ENCODE measurements around the gene CHRDL2. TPM values are rescaled to one million over a fixed set of nuclear protein-coding genes. Genes with fewer than 3 reads are reported as not detected.

The CHRDL2 gene
- total and polyA plus RNA-seq, 2 experiments from 2014 or later, result 0.83 to 4.7 TPM

DNA sequence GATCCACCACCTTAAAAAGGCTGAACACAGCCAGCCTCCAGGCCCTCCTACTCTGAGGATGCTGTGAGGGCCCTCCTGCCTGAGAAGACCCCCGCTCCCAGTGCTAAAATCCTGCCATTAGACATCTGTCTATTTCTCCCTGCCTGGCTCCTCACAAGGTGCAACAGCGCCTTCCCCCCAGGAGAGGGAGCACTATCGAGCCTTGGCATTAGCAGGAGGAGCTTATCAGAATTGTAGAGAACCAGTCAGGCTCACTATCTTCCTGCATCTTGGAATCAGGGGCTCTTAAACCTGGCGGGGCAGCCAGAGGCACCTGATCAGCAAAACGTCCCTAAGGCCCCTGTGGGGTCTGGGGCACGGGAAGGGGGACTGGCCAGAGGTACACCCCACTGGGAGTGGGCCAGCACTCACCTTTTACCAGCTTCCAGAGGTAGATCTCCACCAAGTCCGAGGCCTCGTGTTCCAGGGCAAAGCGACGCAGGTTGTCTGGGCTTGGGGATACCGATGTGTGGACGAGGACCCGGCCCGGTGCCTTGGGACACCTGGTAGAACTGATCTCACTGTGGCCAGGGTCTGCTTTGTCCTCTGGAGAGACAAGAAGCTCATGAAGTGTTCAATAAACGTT is 28.7 kb downstream of the CHRDL2 start:
- peak; percentile 78 for DNase-seq (ENCODE audit: low spot score)
- H3K4me2 ChIP-seq, result no peak overlapping the region
- H3K4me3 ChIP-seq, result no peak overlapping the region
- no peaks in the 10 kb centered on the region for H3K79me2 ChIP-seq
- no peaks in the 10 kb centered on the region for H3K36me3 ChIP-seq (replicated peaks; ENCODE audit: insufficient read depth, low read depth)
- H3K27me3 ChIP-seq, result no peaks in the 10 kb centered on the region
- H3K9me2 ChIP-seq (replicated peaks; ENCODE audit: insufficient read depth), result no peaks in the 10 kb centered on the region
- TF ChIP-seq EZH2phosphoT487 (IDR thresholded peaks at IDR 0.05; ENCODE audit: low read depth, severe bottlenecking, unreplicated experiment), result no peak
- TF ChIP-seq, protein P1, sequence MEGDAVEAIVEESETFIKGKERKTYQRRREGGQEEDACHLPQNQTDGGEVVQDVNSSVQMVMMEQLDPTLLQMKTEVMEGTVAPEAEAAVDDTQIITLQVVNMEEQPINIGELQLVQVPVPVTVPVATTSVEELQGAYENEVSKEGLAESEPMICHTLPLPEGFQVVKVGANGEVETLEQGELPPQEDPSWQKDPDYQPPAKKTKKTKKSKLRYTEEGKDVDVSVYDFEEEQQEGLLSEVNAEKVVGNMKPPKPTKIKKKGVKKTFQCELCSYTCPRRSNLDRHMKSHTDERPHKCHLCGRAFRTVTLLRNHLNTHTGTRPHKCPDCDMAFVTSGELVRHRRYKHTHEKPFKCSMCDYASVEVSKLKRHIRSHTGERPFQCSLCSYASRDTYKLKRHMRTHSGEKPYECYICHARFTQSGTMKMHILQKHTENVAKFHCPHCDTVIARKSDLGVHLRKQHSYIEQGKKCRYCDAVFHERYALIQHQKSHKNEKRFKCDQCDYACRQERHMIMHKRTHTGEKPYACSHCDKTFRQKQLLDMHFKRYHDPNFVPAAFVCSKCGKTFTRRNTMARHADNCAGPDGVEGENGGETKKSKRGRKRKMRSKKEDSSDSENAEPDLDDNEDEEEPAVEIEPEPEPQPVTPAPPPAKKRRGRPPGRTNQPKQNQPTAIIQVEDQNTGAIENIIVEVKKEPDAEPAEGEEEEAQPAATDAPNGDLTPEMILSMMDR (IDR thresholded peaks at IDR 0.05; ENCODE audit: poor library complexity), result peak; percentile 82
- H2AFZ ChIP-seq, result no peak overlapping the region
- H4K20me1 ChIP-seq (ENCODE audit: insufficient read depth, poor library complexity, severe bottlenecking), result no peaks in the 10 kb centered on the region
- H3K4me1 ChIP-seq (ENCODE audit: insufficient read depth), result no peaks in the 10 kb centered on the region
- WGBS (ENCODE audit: low lambda C conversion rate, missing lambda C conversion rate), result 61% methylated on average over 15 of the region's 15 CpGs
- no peak overlapping the region for H3K27ac ChIP-seq
- H3K9me3 ChIP-seq (ENCODE audit: low read depth), result no peaks in the 10 kb centered on the region

DNA sequence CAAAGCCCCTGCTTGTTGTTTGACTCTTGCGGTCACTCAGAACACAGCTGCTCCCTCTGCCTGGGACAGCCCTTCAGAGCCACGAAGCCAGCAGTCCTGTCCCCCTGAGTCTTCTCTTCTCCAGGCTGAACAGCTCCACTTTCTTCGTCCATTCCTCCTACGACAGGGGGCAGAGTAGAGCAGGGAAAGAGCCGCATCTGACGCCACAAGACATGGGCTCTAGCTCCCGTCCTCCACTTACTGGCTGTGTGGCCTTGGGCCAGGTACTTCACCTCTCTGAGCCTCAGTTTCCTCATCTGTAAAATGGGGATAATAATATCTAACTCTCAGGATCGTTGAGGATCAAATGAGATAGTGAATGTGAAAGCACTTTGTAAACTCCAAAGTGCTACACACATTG is 29.9 kb downstream of the CHRDL2 start:
- Histone ChIP-seq H3K9me3 (ENCODE audit: low read depth) (no peaks in the 10 kb centered on the region), H2AFZ (no peak overlapping the region), H3K4me3 (no peak overlapping the region), H4K20me1 (ENCODE audit: insufficient read depth, poor library complexity, severe bottlenecking) (no peaks in the 10 kb centered on the region), H3K4me2 (no peak overlapping the region), H3K27ac (no peak overlapping the region), H3K27me3 (no peaks in the 10 kb centered on the region), H3K79me2 (no peaks in the 10 kb centered on the region), H3K4me1 (ENCODE audit: insufficient read depth) (peaks cover 4% of the 10 kb centered on the region), H3K36me3 (replicated peaks; ENCODE audit: insufficient read depth, low read depth) (no peaks in the 10 kb centered on the region), H3K9me2 (replicated peaks; ENCODE audit: insufficient read depth) (no peaks in the 10 kb centered on the region)
- DNase-seq (ENCODE audit: low spot score), result no peak
- 73% methylated on average over 8 of the region's 8 CpGs for WGBS (ENCODE audit: low lambda C conversion rate, missing lambda C conversion rate)
- TF ChIP-seq, protein P1 (IDR thresholded peaks at IDR 0.05; ENCODE audit: poor library complexity), result peak; percentile 14
- no peak for TF ChIP-seq EZH2phosphoT487 (IDR thresholded peaks at IDR 0.05; ENCODE audit: low read depth, severe bottlenecking, unreplicated experiment)

DNA sequence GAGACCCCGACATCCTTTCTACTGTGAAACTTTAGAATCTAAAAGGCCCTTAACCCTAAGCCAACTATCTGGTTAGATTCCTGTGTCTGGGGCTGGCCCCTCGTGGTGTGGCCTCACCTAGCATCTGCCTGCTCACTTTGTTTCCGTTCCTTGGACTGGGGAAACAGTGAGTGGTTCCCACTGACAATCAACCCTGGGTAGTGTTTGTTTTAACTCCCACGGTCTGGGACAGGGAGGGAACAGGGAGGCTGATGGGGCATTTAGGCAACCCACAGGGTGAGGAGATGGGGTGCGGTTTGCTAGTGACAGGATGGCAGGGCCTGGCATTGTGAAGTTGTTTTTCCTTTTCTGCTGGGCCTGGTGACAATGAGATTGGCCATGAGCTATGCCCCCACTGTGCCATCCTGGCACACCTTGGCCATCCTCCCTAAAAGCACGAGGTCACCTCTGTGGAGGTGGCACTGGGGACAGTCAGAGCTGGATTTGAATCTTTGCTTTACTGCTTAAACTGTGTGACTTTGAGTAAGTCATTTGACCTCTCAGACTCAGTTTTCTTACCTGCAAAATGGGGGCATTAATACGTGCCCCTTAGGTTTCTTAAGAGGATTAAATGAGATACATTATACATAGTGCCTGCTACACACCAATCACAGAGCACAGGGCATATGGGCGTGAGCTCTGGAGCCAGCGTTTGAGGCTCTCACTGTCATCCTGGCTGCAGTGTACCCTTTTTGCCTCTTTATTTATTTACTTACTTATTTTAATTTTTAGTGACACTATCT is 31.4 kb downstream of the CHRDL2 start:
- no peaks in the 10 kb centered on the region for H4K20me1 ChIP-seq (ENCODE audit: insufficient read depth, poor library complexity, severe bottlenecking)
- H3K27me3 ChIP-seq, result no peaks in the 10 kb centered on the region
- 83% methylated on average over 9 of the region's 9 CpGs for WGBS (ENCODE audit: low lambda C conversion rate, missing lambda C conversion rate)
- H3K27ac ChIP-seq, result no peak overlapping the region
- TF ChIP-seq, protein P1 (IDR thresholded peaks at IDR 0.05; ENCODE audit: poor library complexity), result no peak
- TF ChIP-seq EZH2phosphoT487 (IDR thresholded peaks at IDR 0.05; ENCODE audit: low read depth, severe bottlenecking, unreplicated experiment) (no peak), EZH2 (IDR thresholded peaks at IDR 0.05; ENCODE audit: borderline replicate concordance) (no peak)
- H3K9me3 ChIP-seq (ENCODE audit: low read depth), result no peaks in the 10 kb centered on the region
- H3K79me2 ChIP-seq, result no peaks in the 10 kb centered on the region
- H3K9me2 ChIP-seq (replicated peaks; ENCODE audit: insufficient read depth), result no peaks in the 10 kb centered on the region
- H3K4me1 ChIP-seq (ENCODE audit: insufficient read depth), result peaks cover 7% of the 10 kb centered on the region
- no peak overlapping the region for H3K4me3 ChIP-seq
- no peak overlapping the region for H2AFZ ChIP-seq
- no peak overlapping the region for H3K4me2 ChIP-seq
- no peak for DNase-seq (ENCODE audit: low spot score)
- H3K36me3 ChIP-seq (replicated peaks; ENCODE audit: insufficient read depth, low read depth), result no peaks in the 10 kb centered on the region

Data from hepatocyte (in vitro differentiated cells).